Stimulated activated naive CD4-positive, alpha-beta T cell (primary cell): ENCODE measurements around the gene BAHCC1.
"Not testable (repeated sequence)": the region's sequence is repeated elsewhere in the genome, so short reads cannot be mapped to it uniquely, and the experiment has no call there.

Source experiments
- DNase-seq, 6 experiments: peaks; one replicate each; lab custom pipeline; 2025; lab: John Stamatoyannopoulos, UW

BAHCC1 gene

GRCh38 chr17:81413497-81414135 is 18.4 kb downstream of the BAHCC1 start:
- DNase-seq: no peak

GRCh38 chr17:81414756-81415516 is 19.7 kb downstream of the BAHCC1 start:
- no peak for DNase-seq

GRCh38 chr17:81415681-81416080 is 20.4 kb downstream of the BAHCC1 start:
- no peak for DNase-seq

- no peak for DNase-seq
These were observed 21.4 kb downstream of the BAHCC1 start for GRCh38 chr17:81416612-81417011.

- DNase-seq: no peak
These were observed 22.0 kb downstream of the BAHCC1 start for GRCh38 chr17:81417049-81417878.

GRCh38 chr17:81417879-81418709 is 22.8 kb downstream of the BAHCC1 start:
- no peak for DNase-seq

- DNase-seq: no peak
These were observed 23.6 kb downstream of the BAHCC1 start for GRCh38 chr17:81418710-81419318.

GRCh38 chr17:81419319-81419885 is 24.1 kb downstream of the BAHCC1 start:
- DNase-seq: no peak

GRCh38 chr17:81419886-81420768 is 24.9 kb downstream of the BAHCC1 start:
- no peak for DNase-seq

GRCh38 chr17:81420769-81421462 is 25.7 kb downstream of the BAHCC1 start:
- DNase-seq: no peak

- no peak for DNase-seq
These were observed 27.8 kb downstream of the BAHCC1 start for GRCh38 chr17:81422776-81423697.

- no peak for DNase-seq
These were observed 28.4 kb downstream of the BAHCC1 start for GRCh38 chr17:81423698-81424071.

- DNase-seq: no peak
These were observed 29.1 kb downstream of the BAHCC1 start for GRCh38 chr17:81424151-81425017.

- DNase-seq: not testable (repeated sequence)
These were observed 29.8 kb downstream of the BAHCC1 start for GRCh38 chr17:81425041-81425440.

GRCh38 chr17:81425716-81426392 is 30.6 kb downstream of the BAHCC1 start:
- DNase-seq: not testable (repeated sequence)

- no peak for DNase-seq
These were observed 31.3 kb downstream of the BAHCC1 start for GRCh38 chr17:81426393-81427172.
